ENCODE results near the gene TMEM131. TPM values are rescaled to one million over a fixed set of nuclear protein-coding genes. Genes with fewer than 3 reads are reported as not detected.
"Not testable (repeated sequence)": the region's sequence is repeated elsewhere in the genome, so short reads cannot be mapped to it uniquely, and the experiment has no call there.

The TMEM131 gene
- total RNA-seq, 1 donor from 2014 or later, result 16.8 TPM

DNA sequence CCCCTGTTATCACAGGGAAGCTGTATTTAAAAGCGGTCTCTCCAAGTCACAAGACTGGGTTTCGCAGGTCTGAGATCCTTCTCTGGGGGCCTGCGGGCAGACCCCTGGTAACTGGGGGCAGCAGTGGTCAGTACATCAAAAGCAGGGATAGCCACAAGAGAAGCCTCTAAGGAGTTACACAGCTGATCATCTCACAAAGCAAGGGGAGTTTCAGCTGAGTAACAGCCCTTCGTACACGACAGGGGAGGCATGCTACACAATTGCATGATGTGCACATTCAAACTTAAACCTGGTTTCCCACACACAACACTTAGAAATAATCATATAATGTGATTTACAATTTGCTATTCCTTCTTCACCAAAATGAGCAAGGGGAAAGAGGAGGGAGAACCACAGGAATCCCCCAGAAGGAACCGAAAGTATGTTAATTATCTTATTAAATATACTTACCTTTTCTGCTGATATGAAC is 87.5 kb downstream of the TMEM131 start:
- H3K27me3 ChIP-seq (ENCODE audit: control insufficient read depth, insufficient read depth, low read length), result no peaks in the 10 kb centered on the region

DNA sequence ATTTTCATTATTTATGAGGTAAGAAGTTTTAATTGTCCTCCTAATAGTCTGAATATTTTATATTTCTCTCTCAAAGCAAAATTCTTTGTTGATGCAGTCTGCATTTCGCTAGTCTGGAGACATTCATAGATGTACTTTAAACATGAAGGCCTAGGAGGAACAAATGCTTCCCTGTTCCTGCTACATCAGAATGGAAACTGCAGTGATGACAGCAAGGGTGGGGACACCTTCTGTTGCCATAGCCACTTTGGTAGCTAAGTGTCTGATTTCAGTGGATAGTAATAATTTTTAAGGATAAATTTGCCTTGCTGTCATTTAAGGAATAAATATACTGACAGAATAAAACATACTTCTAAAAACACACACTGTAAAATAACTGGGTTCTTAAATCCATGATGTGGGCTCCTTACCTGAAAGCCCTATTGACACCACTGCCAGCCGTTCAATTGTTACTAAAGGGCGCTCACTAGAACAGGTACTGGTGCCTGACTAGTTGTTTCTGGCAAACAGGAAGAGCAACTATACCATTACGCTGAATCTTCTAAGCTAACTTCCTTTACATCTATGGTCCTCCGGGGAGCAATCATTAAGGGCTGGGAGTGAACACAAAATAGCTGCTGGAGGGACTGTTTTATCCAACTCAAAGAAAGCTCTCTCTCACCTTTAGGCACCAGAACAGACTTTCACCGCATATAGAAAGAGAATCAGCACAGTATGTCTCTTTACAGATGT is 88.2 kb downstream of the TMEM131 start:
- H3K4me3 ChIP-seq (ENCODE audit: low read depth, low read length), result no peak overlapping the region
- TF ChIP-seq, protein P1, sequence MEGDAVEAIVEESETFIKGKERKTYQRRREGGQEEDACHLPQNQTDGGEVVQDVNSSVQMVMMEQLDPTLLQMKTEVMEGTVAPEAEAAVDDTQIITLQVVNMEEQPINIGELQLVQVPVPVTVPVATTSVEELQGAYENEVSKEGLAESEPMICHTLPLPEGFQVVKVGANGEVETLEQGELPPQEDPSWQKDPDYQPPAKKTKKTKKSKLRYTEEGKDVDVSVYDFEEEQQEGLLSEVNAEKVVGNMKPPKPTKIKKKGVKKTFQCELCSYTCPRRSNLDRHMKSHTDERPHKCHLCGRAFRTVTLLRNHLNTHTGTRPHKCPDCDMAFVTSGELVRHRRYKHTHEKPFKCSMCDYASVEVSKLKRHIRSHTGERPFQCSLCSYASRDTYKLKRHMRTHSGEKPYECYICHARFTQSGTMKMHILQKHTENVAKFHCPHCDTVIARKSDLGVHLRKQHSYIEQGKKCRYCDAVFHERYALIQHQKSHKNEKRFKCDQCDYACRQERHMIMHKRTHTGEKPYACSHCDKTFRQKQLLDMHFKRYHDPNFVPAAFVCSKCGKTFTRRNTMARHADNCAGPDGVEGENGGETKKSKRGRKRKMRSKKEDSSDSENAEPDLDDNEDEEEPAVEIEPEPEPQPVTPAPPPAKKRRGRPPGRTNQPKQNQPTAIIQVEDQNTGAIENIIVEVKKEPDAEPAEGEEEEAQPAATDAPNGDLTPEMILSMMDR (IDR thresholded peaks at IDR 0.05; ENCODE audit: insufficient read depth, low read length, poor library complexity, severe bottlenecking), result no peak
- H3K36me3 ChIP-seq (ENCODE audit: control insufficient read depth, insufficient read depth, low read length), result no peaks in the 10 kb centered on the region
- no peak for DNase-seq (ENCODE audit: low read depth)
- H3K27me3 ChIP-seq (ENCODE audit: control insufficient read depth, insufficient read depth, low read length), result no peaks in the 10 kb centered on the region

More for the DNA sequence above, 87.5 kb downstream of the TMEM131 start:
- no peak for DNase-seq (ENCODE audit: low read depth)
- Histone ChIP-seq H3K4me3 (ENCODE audit: low read depth, low read length) (no peak overlapping the region), H3K36me3 (ENCODE audit: control insufficient read depth, insufficient read depth, low read length) (no peaks in the 10 kb centered on the region)
- TF ChIP-seq, protein P1 (IDR thresholded peaks at IDR 0.05; ENCODE audit: insufficient read depth, low read length, poor library complexity, severe bottlenecking), result no peak

GRCh38 chr2:97906307-97906706 is 89.4 kb downstream of the TMEM131 start:
- H3K27me3 ChIP-seq (ENCODE audit: control insufficient read depth, insufficient read depth, low read length), result no peaks in the 10 kb centered on the region
- H3K36me3 ChIP-seq (ENCODE audit: control insufficient read depth, insufficient read depth, low read length), result no peaks in the 10 kb centered on the region

GRCh38 chr2:97905294-97905693 is 90.5 kb downstream of the TMEM131 start:
- Histone ChIP-seq H3K27me3 (ENCODE audit: control insufficient read depth, insufficient read depth, low read length) (no peaks in the 10 kb centered on the region), H3K36me3 (ENCODE audit: control insufficient read depth, insufficient read depth, low read length) (no peaks in the 10 kb centered on the region), H3K4me3 (ENCODE audit: low read depth, low read length) (no peak overlapping the region)
- TF ChIP-seq, protein P1 (IDR thresholded peaks at IDR 0.05; ENCODE audit: insufficient read depth, low read length, poor library complexity, severe bottlenecking), result no peak
- DNase-seq (ENCODE audit: low read depth), result no peak

More at GRCh38 chr2:97906307-97906706, 89.4 kb downstream of the TMEM131 start:
- no peak for DNase-seq (ENCODE audit: low read depth)
- H3K4me3 ChIP-seq (ENCODE audit: low read depth, low read length), result no peak overlapping the region
- TF ChIP-seq, protein P1 (IDR thresholded peaks at IDR 0.05; ENCODE audit: insufficient read depth, low read length, poor library complexity, severe bottlenecking), result no peak

- TF ChIP-seq, protein P1 (IDR thresholded peaks at IDR 0.05; ENCODE audit: insufficient read depth, low read length, poor library complexity, severe bottlenecking), result no peak
- H3K27me3 ChIP-seq (ENCODE audit: control insufficient read depth, insufficient read depth, low read length), result no peaks in the 10 kb centered on the region
- no peak for DNase-seq (ENCODE audit: low read depth)
- no peak overlapping the region for H3K4me3 ChIP-seq (ENCODE audit: low read depth, low read length)
- no peaks in the 10 kb centered on the region for H3K36me3 ChIP-seq (ENCODE audit: control insufficient read depth, insufficient read depth, low read length)
These were observed 93.9 kb downstream of the TMEM131 start for GRCh38 chr2:97901862-97902261.

- no peak overlapping the region for H3K4me3 ChIP-seq (ENCODE audit: low read depth, low read length)
- no peak for DNase-seq (ENCODE audit: low read depth)
These were observed 94.9 kb downstream of the TMEM131 start for GRCh38 chr2:97900806-97901205.

DNA sequence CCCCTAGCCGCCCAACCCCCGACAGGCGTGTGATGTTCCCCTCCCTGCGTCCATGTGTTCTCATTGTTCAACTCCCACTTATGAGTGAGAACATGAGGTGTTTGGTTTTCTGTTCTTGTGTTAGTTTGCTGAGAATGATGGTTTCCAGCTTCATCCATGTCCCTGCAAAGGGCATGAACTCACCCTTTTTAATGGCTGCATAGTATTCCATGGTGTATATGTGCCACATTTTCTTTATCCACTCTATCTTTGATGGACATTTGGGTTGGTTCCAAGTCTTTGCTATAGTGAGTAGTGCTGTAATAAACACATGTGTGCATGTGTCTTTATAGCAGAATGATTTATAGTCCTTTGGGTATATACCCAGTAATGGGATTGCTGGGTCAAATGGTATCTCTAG is 102.7 kb downstream of the TMEM131 start:
- not testable (repeated sequence) for H3K4me3 ChIP-seq (ENCODE audit: low read depth, low read length); DNase-seq (ENCODE audit: low read depth); H3K27me3 ChIP-seq (ENCODE audit: control insufficient read depth, insufficient read depth, low read length); H3K36me3 ChIP-seq (ENCODE audit: control insufficient read depth, insufficient read depth, low read length)

More at GRCh38 chr2:97900806-97901205, 94.9 kb downstream of the TMEM131 start:
- H3K27me3 ChIP-seq (ENCODE audit: control insufficient read depth, insufficient read depth, low read length), result no peaks in the 10 kb centered on the region
- H3K36me3 ChIP-seq (ENCODE audit: control insufficient read depth, insufficient read depth, low read length), result no peaks in the 10 kb centered on the region
- TF ChIP-seq, protein P1 (IDR thresholded peaks at IDR 0.05; ENCODE audit: insufficient read depth, low read length, poor library complexity, severe bottlenecking), result no peak
